ENCODE data around the gene ITPKA. TPM values are rescaled to one million over a fixed set of nuclear protein-coding genes. Genes with fewer than 3 reads are reported as not detected.

Gene ITPKA
- total and polyA plus RNA-seq, 2 of the 13 experiments (the other 11 are each of a cell fraction or from before 2014, with no cell fraction given) = 13.2 to 41.3 TPM

DNA sequence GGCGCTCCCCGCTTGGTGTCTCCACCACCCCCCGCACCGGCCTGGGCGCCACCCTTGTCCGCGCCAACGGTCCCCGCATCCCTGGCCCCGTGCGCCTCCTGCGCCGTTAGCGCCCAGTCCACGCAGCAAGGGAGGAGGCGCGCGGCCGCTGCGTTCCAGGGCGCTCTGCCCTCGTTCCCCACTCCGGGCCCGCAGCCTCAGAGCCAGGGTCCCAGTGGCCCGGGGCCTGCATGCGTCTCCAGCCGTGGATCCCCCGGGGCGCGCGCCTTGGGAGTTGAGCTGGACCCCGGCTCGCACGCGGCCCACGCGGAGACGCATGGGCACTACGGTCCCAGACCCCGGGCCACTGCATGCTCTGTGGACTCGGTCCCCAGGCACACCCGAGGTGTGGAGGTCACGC lies 7.4 kb upstream of the ITPKA start:
- H3K9ac ChIP-seq (ENCODE audit: insufficient read depth, low read depth, low read length) = no peak overlapping the region
- ChIA-PET CTCF (ENCODE audit: low intra/inter-chr PET ratio, low total read pairs) (no interaction called here), POLR2A (no interaction called here)
- FAIRE-seq (no peak), ATAC-seq (peak; percentile 8; the same call in 2 of the 3 replicates), DNase-seq (ENCODE audit: low spot score) (no peak)
- no peaks in the 10 kb centered on the region; the same call in 1 of the 2 replicates for H3K4me1 ChIP-seq (ENCODE audit: insufficient read depth, low read length)
- in situ Hi-C loops (cut with HindIII; ENCODE audit: extremely low pct_ligation_motif_present, low pct_unique_long_range_greater_than_20kb) (no loop called here), intact Hi-C loops (cut with micrococcal nuclease; ENCODE audit: unreplicated experiment) (no loop called here)
- no peaks in the 10 kb centered on the region for H3K79me2 ChIP-seq (ENCODE audit: insufficient read depth, low read length)
- WGBS (ENCODE audit: low lambda C conversion rate) = 99% methylated on average over 28 of the region's 43 CpGs
- H3K4me2 ChIP-seq (ENCODE audit: low read depth, low read length) = no peak overlapping the region
- TF ChIP-seq, protein P1, sequence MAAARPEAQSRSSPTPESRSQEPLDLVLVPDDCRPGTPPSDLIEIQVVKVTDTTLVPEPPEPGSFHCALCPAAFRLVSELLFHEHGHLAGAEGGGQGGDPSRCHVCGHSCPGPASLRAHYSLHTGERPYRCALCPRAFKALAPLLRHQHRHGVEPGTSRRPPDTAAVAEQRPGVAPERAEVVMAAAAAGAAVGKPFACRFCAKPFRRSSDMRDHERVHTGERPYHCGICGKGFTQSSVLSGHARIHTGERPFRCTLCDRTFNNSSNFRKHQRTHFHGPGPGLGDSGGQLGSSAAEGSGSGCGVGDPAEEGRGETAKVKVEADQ (CRISPR knock-in tag; IDR thresholded peaks at IDR 0.05; ENCODE audit: borderline replicate concordance) = no peak
- TF ChIP-seq, protein P2, sequence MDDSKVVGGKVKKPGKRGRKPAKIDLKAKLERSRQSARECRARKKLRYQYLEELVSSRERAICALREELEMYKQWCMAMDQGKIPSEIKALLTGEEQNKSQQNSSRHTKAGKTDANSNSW (CRISPR knock-in tag; IDR thresholded peaks at IDR 0.05; ENCODE audit: borderline replicate concordance) = no peak
- TF ChIP-seq SPEN (CRISPR knock-in tag; IDR thresholded peaks at IDR 0.05; ENCODE audit: low read depth) (no peak), STAT5B (CRISPR knock-in tag; IDR thresholded peaks at IDR 0.05) (no peak), NR2C2 (CRISPR knock-in tag; IDR thresholded peaks at IDR 0.05; ENCODE audit: borderline replicate concordance) (no peak)
- H4K20me1 ChIP-seq (ENCODE audit: insufficient read depth, low read length) = no peaks in the 10 kb centered on the region
- H3K4me3 ChIP-seq (replicated peaks in 1 of 3; ENCODE audit: insufficient read depth in 1 of 3, low read depth in 2 of 3, low read length in 3 of 3) = no peak overlapping the region
- no TSS peak for BruUV-seq (replicated peaks)
- peaks cover 0 to 3% of the 10 kb centered on the region in 2 experiments; a peak in 3 of 5 replicates for H3K36me3 ChIP-seq (replicated peaks in 1 of 2; ENCODE audit: control insufficient read depth in 1 of 2, insufficient read depth in 2 of 2, low read length in 2 of 2)
- no peak overlapping the region for H3K27ac ChIP-seq (ENCODE audit: extremely low read length, insufficient read depth, low read length)
- H3K9me3 ChIP-seq (ENCODE audit: low read length) = no peaks in the 10 kb centered on the region
- H3K27me3 ChIP-seq (ENCODE audit: control insufficient read depth in 1 of 2, insufficient read depth in 2 of 2, low read length in 2 of 2) = no peaks in the 10 kb centered on the region
- H2AFZ ChIP-seq (ENCODE audit: low read length) = no peak overlapping the region

DNA sequence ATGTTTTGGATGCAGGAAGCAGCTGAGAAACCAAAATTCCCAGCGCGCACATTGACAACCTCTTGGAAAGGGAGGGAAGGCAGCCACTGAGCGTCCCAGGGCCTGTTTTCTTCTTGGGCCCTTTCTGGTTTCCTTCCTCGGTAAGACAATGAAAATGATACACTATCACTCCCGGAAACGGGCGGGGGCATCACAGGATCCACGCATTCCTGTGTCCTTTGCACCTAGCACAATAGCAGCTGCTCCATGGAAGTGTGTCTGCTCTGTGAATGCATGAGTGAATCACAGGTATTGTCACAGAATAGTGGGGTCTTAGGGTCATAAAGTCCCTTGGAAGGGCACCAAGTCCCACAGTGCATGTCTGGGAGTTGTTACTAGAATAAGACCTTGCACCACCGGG lies 6.3 kb upstream of the ITPKA start:
- Histone ChIP-seq H3K79me2 (ENCODE audit: insufficient read depth, low read length) (no peaks in the 10 kb centered on the region), H3K9ac (ENCODE audit: insufficient read depth, low read depth, low read length) (no peak overlapping the region), H2AFZ (ENCODE audit: low read length) (no peak overlapping the region), H3K4me2 (ENCODE audit: low read depth, low read length) (no peak overlapping the region), H3K4me3 (replicated peaks in 1 of 3; ENCODE audit: insufficient read depth in 1 of 3, low read depth in 2 of 3, low read length in 3 of 3) (no peak overlapping the region), H3K27ac (ENCODE audit: extremely low read length, insufficient read depth, low read length) (no peak overlapping the region), H3K9me3 (ENCODE audit: low read length) (no peaks in the 10 kb centered on the region), H3K27me3 (ENCODE audit: control insufficient read depth in 1 of 2, insufficient read depth in 2 of 2, low read length in 2 of 2) (no peaks in the 10 kb centered on the region), H4K20me1 (ENCODE audit: insufficient read depth, low read length) (no peaks in the 10 kb centered on the region), H3K4me1 (ENCODE audit: insufficient read depth, low read length) (peaks cover 7% of the 10 kb centered on the region), H3K36me3 (replicated peaks in 1 of 2; ENCODE audit: control insufficient read depth in 1 of 2, insufficient read depth in 2 of 2, low read length in 2 of 2) (no peaks in the 10 kb centered on the region; a peak in 2 of 5 replicates)
- 97% methylated on average over 8 of the region's 9 CpGs for WGBS (ENCODE audit: low lambda C conversion rate)
- ATAC-seq = no peak
- in situ Hi-C loops (cut with HindIII; ENCODE audit: extremely low pct_ligation_motif_present, low pct_unique_long_range_greater_than_20kb) (no loop called here), intact Hi-C loops (cut with micrococcal nuclease; ENCODE audit: unreplicated experiment) (no loop called here)
- no peak for FAIRE-seq
- BruUV-seq (replicated peaks) = no TSS peak
- ChIA-PET POLR2A (no interaction called here), CTCF (ENCODE audit: low intra/inter-chr PET ratio, low total read pairs) (no interaction called here)
- DNase-seq (ENCODE audit: low spot score) = no peak
- no peak for TF ChIP-seq KLF13 (CRISPR knock-in tag; IDR thresholded peaks at IDR 0.05)
- TF ChIP-seq TBP (CRISPR knock-in tag; IDR thresholded peaks at IDR 0.05) = no peak
- no peak for TF ChIP-seq ZNF724P (CRISPR knock-in tag; IDR thresholded peaks at IDR 0.05; ENCODE audit: borderline replicate concordance)
- no peak for TF ChIP-seq ZMYM4 (CRISPR knock-in tag; IDR thresholded peaks at IDR 0.05)
- TF ChIP-seq HNRNPLL (IDR thresholded peaks at IDR 0.05; ENCODE audit: low read depth, low read length, poor library complexity, severe bottlenecking) = no peak
- TF ChIP-seq PRPF4 (IDR thresholded peaks at IDR 0.05; ENCODE audit: low read depth, low read length, poor library complexity, severe bottlenecking) = no peak
- TF ChIP-seq ZNF747 (CRISPR knock-in tag; IDR thresholded peaks at IDR 0.05; ENCODE audit: borderline replicate concordance) = no peak
- no peak for TF ChIP-seq POLR2AphosphoS2 (IDR thresholded peaks at IDR 0.05; ENCODE audit: low read depth, low read length)
- no peak for TF ChIP-seq TBL1XR1 (IDR thresholded peaks at IDR 0.05; ENCODE audit: borderline replicate concordance, low read length, partially characterized antibody)
- TF ChIP-seq SIN3B (IDR thresholded peaks at IDR 0.05; ENCODE audit: low read length) = no peak
- no peak for TF ChIP-seq MTA3 (CRISPR knock-in tag; IDR thresholded peaks at IDR 0.05)
- TF ChIP-seq SYNCRIP (IDR thresholded peaks at IDR 0.05; ENCODE audit: insufficient read depth, low read depth, low read length) = no peak
- TF ChIP-seq, protein P3, sequence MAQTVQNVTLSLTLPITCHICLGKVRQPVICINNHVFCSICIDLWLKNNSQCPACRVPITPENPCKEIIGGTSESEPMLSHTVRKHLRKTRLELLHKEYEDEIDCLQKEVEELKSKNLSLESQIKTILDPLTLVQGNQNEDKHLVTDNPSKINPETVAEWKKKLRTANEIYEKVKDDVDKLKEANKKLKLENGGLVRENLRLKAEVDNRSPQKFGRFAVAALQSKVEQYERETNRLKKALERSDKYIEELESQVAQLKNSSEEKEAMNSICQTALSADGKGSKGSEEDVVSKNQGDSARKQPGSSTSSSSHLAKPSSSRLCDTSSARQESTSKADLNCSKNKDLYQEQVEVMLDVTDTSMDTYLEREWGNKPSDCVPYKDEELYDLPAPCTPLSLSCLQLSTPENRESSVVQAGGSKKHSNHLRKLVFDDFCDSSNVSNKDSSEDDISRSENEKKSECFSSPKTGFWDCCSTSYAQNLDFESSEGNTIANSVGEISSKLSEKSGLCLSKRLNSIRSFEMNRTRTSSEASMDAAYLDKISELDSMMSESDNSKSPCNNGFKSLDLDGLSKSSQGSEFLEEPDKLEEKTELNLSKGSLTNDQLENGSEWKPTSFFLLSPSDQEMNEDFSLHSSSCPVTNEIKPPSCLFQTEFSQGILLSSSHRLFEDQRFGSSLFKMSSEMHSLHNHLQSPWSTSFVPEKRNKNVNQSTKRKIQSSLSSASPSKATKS (CRISPR knock-in tag; IDR thresholded peaks at IDR 0.05) = no peak
